ENCODE data around the gene SMIM35.

Gene SMIM35

GRCh38 chr11:118007040-118007439 is 79.7 kb downstream of the SMIM35 start:
- peaks cover 75% of the 10 kb centered on the region for H3K4me1 ChIP-seq (ENCODE audit: insufficient read depth, low read length, severe bottlenecking)
- H3K9me2 ChIP-seq (ENCODE audit: low read depth, low read length) = no peaks in the 10 kb centered on the region
- no peak for TF ChIP-seq CTCF (IDR thresholded peaks at IDR 0.05; ENCODE audit: low read length)
- TF ChIP-seq EZH2 (IDR thresholded peaks at IDR 0.05; ENCODE audit: borderline replicate concordance, low read length) = no peak
- no peak overlapping the region for H2AFZ ChIP-seq (ENCODE audit: low read length)
- H3K4me3 ChIP-seq (ENCODE audit: low read depth, low read length, poor library complexity, severe bottlenecking) = no peak overlapping the region
- H3K4me2 ChIP-seq (ENCODE audit: low read length) = peak overlapping the region; percentile 17; the same call in 1 of the 2 replicates
- peak overlapping the region; percentile 94 for H3K27ac ChIP-seq (ENCODE audit: low read depth, low read length, poor library complexity, severe bottlenecking)
- no peaks in the 10 kb centered on the region for H4K20me1 ChIP-seq (ENCODE audit: insufficient read depth, low read length)
- H3K79me2 ChIP-seq (ENCODE audit: insufficient read depth, low read length) = no peaks in the 10 kb centered on the region
- H3F3A ChIP-seq (ENCODE audit: insufficient read depth, low read length) = no peaks in the 10 kb centered on the region
- no peaks in the 10 kb centered on the region for H3K36me3 ChIP-seq (ENCODE audit: insufficient read depth, low read length)
- H3K9ac ChIP-seq (ENCODE audit: low read length) = no peak overlapping the region; the same call in 1 of the 2 replicates
- no peaks in the 10 kb centered on the region for H3K27me3 ChIP-seq (ENCODE audit: insufficient read depth, low read length)
- no peaks in the 10 kb centered on the region for H3K9me3 ChIP-seq (ENCODE audit: low read length)

- H3F3A ChIP-seq (ENCODE audit: insufficient read depth, low read length) = no peaks in the 10 kb centered on the region
Observed at GRCh38 chr11:118006153-118006534, 80.6 kb downstream of the SMIM35 start.

GRCh38 chr11:118005224-118006152 is 81.3 kb downstream of the SMIM35 start:
- Histone ChIP-seq H3K27ac (ENCODE audit: low read depth, low read length, poor library complexity, severe bottlenecking) (peak overlapping the region; percentile 94), H3K36me3 (ENCODE audit: insufficient read depth, low read length) (no peaks in the 10 kb centered on the region), H3K4me1 (ENCODE audit: insufficient read depth, low read length, severe bottlenecking) (peaks cover 60% of the 10 kb centered on the region), H2AFZ (ENCODE audit: low read length) (no peak overlapping the region), H4K20me1 (ENCODE audit: insufficient read depth, low read length) (no peaks in the 10 kb centered on the region), H3K4me3 (ENCODE audit: low read depth, low read length, poor library complexity, severe bottlenecking) (no peak overlapping the region), H3F3A (ENCODE audit: insufficient read depth, low read length) (no peaks in the 10 kb centered on the region), H3K9ac (ENCODE audit: low read length) (no peak overlapping the region), H3K4me2 (ENCODE audit: low read length) (no peak overlapping the region; the same call in 1 of the 2 replicates), H3K9me3 (ENCODE audit: low read length) (no peaks in the 10 kb centered on the region), H3K9me2 (ENCODE audit: low read depth, low read length) (no peaks in the 10 kb centered on the region), H3K27me3 (ENCODE audit: insufficient read depth, low read length) (no peaks in the 10 kb centered on the region), H3K79me2 (ENCODE audit: insufficient read depth, low read length) (no peaks in the 10 kb centered on the region)
- no peak for TF ChIP-seq EZH2 (IDR thresholded peaks at IDR 0.05; ENCODE audit: borderline replicate concordance, low read length)
- TF ChIP-seq CTCF (IDR thresholded peaks at IDR 0.05; ENCODE audit: low read length) = no peak

More at GRCh38 chr11:118006153-118006534, 80.6 kb downstream of the SMIM35 start:
- no peaks in the 10 kb centered on the region for H4K20me1 ChIP-seq (ENCODE audit: insufficient read depth, low read length)
- no peak for TF ChIP-seq CTCF (IDR thresholded peaks at IDR 0.05; ENCODE audit: low read length)
- no peak for TF ChIP-seq EZH2 (IDR thresholded peaks at IDR 0.05; ENCODE audit: borderline replicate concordance, low read length)
- no peak overlapping the region; the same call in 1 of the 2 replicates for H3K4me2 ChIP-seq (ENCODE audit: low read length)
- H3K9ac ChIP-seq (ENCODE audit: low read length) = no peak overlapping the region
- no peak overlapping the region for H2AFZ ChIP-seq (ENCODE audit: low read length)
- H3K36me3 ChIP-seq (ENCODE audit: insufficient read depth, low read length) = no peaks in the 10 kb centered on the region
- no peak overlapping the region for H3K4me3 ChIP-seq (ENCODE audit: low read depth, low read length, poor library complexity, severe bottlenecking)
- no peaks in the 10 kb centered on the region for H3K9me3 ChIP-seq (ENCODE audit: low read length)
- H3K9me2 ChIP-seq (ENCODE audit: low read depth, low read length) = no peaks in the 10 kb centered on the region
- no peaks in the 10 kb centered on the region for H3K79me2 ChIP-seq (ENCODE audit: insufficient read depth, low read length)
- H3K4me1 ChIP-seq (ENCODE audit: insufficient read depth, low read length, severe bottlenecking) = peaks cover 67% of the 10 kb centered on the region
- peak overlapping the region; percentile 94 for H3K27ac ChIP-seq (ENCODE audit: low read depth, low read length, poor library complexity, severe bottlenecking)
- no peaks in the 10 kb centered on the region for H3K27me3 ChIP-seq (ENCODE audit: insufficient read depth, low read length)
